MM.1S (cell line): ENCODE measurements around the gene GPA33.
"Not testable (repeated sequence)": the region's sequence is repeated elsewhere in the genome, so short reads cannot be mapped to it uniquely, and the experiment has no call there.

Experiments
- DNase-seq: peaks from one replicate; pipeline ENCODE4 v3.0.0-alpha.2; 2015
- H2AFZ ChIP-seq: fragments of 300-600 bp; sonication (generic); 2 replicates; pipeline ENCODE4 v1.6.0; 2016; ENCODE audit warnings: antibody characterized with exemption, low read length
- H3F3A ChIP-seq: fragments of 300-600 bp; sonication (generic); 2 replicates; pipeline ENCODE4 v1.6.1; 2016; ENCODE audit warnings: mild to moderate bottlenecking, antibody characterized with exemption, low read length, moderate library complexity, mixed read lengths; ENCODE audit not compliant: insufficient read depth
- H3K27ac ChIP-seq: fragments of 300-600 bp; sonication (generic); 2 replicates; pipeline ENCODE4 v1.5.1; 2016; ENCODE audit warnings: mild to moderate bottlenecking, low read length
- H3K27me3 ChIP-seq: fragments of 300-600 bp; sonication (generic); replicated peaks from 2 replicates; pipeline ENCODE4 v1.6.0; 2016; ENCODE audit warnings: low read length; ENCODE audit not compliant: insufficient read depth
- H3K36me3 ChIP-seq: fragments of 300-600 bp; sonication (generic); replicated peaks from 2 replicates; pipeline ENCODE4 v1.6.1; 2016; ENCODE audit warnings: mild to moderate bottlenecking, low read length, mixed read lengths; ENCODE audit not compliant: insufficient read depth
- H3K4me1 ChIP-seq: fragments of 300-600 bp; sonication (generic); 2 replicates; pipeline ENCODE4 v1.6.1; 2016; ENCODE audit warnings: low read length, mixed read lengths
- H3K4me2 ChIP-seq: fragments of 300-600 bp; sonication (generic); 2 replicates; pipeline ENCODE4 v1.6.0; 2016; ENCODE audit warnings: low read depth, low read length
- H3K4me3 ChIP-seq: fragments of 300-600 bp; sonication (generic); 2 replicates; pipeline ENCODE4 v1.5.1; 2016; ENCODE audit warnings: low read length, mixed read lengths
- H3K79me2 ChIP-seq: fragments of 300-600 bp; sonication (generic); 2 replicates; pipeline ENCODE4 v1.6.1; 2016; ENCODE audit warnings: mixed run types, low read length, mixed read lengths
- H3K9ac ChIP-seq: fragments of 300-600 bp; sonication (generic); 2 replicates; pipeline ENCODE4 v1.6.1; 2016; ENCODE audit warnings: low read length, mixed read lengths
- H3K9me2 ChIP-seq: fragments of 300-600 bp; sonication (generic); replicated peaks from 2 replicates; pipeline ENCODE4 v1.6.1; 2016; ENCODE audit warnings: mild to moderate bottlenecking, low read length, mixed read lengths; ENCODE audit not compliant: insufficient read depth
- H3K9me3 ChIP-seq: fragments of 300-600 bp; sonication (generic); replicated peaks from 2 replicates; pipeline ENCODE4 v1.6.1; 2016; ENCODE audit warnings: mild to moderate bottlenecking, low read length, mixed read lengths; ENCODE audit not compliant: insufficient read depth
- H4K20me1 ChIP-seq: fragments of 300-600 bp; sonication (generic); 2 replicates; pipeline ENCODE4 v1.6.1; 2016; ENCODE audit warnings: mild to moderate bottlenecking, low read length, moderate library complexity, mixed read lengths; ENCODE audit not compliant: insufficient read depth
- EZH2 ChIP-seq: fragments of 300-600 bp; sonication (generic); optimal IDR thresholded peaks from 2 replicates; pipeline ENCODE3; 2017; ENCODE audit warnings: low read depth, mild to moderate bottlenecking, antibody characterized with exemption, low read length, mixed read lengths
- EZH2phosphoT487 ChIP-seq: fragments of 300-600 bp; sonication (generic); IDR thresholded peaks from 2 replicates; pipeline ENCODE4 v1.6.1; 2018; ENCODE audit warnings: antibody characterized with exemption, low read length
- TF ChIP-seq, protein P1 (sequence below): fragments of 300-600 bp; sonication (generic); IDR thresholded peaks from 2 replicates; pipeline ENCODE4 v1.5.1; 2016; ENCODE audit warnings: antibody characterized with exemption, low read length, mixed read lengths

The GPA33 gene

DNA sequence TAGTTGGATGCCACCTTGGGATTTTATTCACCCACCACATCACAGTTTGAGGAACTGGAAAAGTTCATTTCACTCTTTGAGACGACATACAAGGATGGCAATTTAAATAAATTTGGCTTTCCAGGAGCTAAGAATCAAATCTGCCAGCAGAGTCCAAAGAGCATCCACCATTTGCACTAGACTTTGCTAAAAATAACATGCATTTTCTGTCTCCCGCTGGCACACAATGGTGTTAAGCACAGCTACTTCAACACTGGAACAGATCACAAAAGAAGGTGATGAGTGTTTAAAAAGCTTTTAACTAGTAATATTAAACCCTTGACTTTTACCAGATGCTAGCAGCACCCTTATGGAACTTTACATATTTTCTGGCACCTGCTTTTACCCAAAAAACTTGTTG lies 56.5 kb downstream of the GPA33 start:
- no peak for DNase-seq
- H3K4me1 ChIP-seq: no peaks in the 10 kb centered on the region
- H3K4me3 ChIP-seq: no peak overlapping the region
- H3K79me2 ChIP-seq: no peaks in the 10 kb centered on the region
- H3K4me2 ChIP-seq: no peak overlapping the region
- no peak overlapping the region for H3K9ac ChIP-seq
- TF ChIP-seq EZH2 (no peak), EZH2phosphoT487 (no peak)
- TF ChIP-seq, protein P1, sequence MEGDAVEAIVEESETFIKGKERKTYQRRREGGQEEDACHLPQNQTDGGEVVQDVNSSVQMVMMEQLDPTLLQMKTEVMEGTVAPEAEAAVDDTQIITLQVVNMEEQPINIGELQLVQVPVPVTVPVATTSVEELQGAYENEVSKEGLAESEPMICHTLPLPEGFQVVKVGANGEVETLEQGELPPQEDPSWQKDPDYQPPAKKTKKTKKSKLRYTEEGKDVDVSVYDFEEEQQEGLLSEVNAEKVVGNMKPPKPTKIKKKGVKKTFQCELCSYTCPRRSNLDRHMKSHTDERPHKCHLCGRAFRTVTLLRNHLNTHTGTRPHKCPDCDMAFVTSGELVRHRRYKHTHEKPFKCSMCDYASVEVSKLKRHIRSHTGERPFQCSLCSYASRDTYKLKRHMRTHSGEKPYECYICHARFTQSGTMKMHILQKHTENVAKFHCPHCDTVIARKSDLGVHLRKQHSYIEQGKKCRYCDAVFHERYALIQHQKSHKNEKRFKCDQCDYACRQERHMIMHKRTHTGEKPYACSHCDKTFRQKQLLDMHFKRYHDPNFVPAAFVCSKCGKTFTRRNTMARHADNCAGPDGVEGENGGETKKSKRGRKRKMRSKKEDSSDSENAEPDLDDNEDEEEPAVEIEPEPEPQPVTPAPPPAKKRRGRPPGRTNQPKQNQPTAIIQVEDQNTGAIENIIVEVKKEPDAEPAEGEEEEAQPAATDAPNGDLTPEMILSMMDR: no peak
- no peaks in the 10 kb centered on the region for H4K20me1 ChIP-seq
- H3K9me3 ChIP-seq: no peaks in the 10 kb centered on the region
- no peaks in the 10 kb centered on the region for H3K27me3 ChIP-seq
- no peaks in the 10 kb centered on the region for H3K36me3 ChIP-seq
- H3K27ac ChIP-seq: no peak overlapping the region
- H3K9me2 ChIP-seq: no peaks in the 10 kb centered on the region
- no peaks in the 10 kb centered on the region for H3F3A ChIP-seq
- H2AFZ ChIP-seq: no peak overlapping the region

DNA sequence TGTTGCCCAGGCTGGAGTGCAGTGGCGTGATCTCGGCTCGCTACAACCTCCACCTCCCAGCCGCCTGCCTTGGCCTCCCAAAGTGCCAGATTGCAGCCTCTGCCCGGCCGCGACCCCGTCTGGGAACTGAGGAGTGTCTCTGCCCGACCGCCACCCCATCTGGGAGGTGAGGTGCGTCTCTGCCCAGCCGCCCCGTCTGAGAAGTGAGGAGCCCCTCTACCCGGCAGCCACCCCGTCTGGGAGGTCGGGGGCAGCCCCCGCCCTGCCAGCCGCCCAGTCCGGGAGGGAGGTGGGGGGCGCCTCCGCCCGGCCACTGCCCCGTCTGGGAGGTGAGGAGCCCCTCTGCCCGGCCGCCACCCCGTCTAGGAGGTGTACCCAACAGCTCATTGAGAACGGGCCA lies 60.6 kb downstream of the GPA33 start:
- not testable (repeated sequence) for H3K36me3 ChIP-seq, H3K4me1 ChIP-seq, H3K4me3 ChIP-seq, H4K20me1 ChIP-seq, H3K4me2 ChIP-seq, H3K9me2 ChIP-seq, H3K9ac ChIP-seq, H3K9me3 ChIP-seq, H3K27me3 ChIP-seq, H3F3A ChIP-seq, H3K27ac ChIP-seq, DNase-seq, H3K79me2 ChIP-seq, H2AFZ ChIP-seq

- no peaks in the 10 kb centered on the region for H4K20me1 ChIP-seq
- H3K4me2 ChIP-seq: no peak overlapping the region
- TF ChIP-seq, protein P1: no peak
- no peak for TF ChIP-seq EZH2
- no peak for TF ChIP-seq EZH2phosphoT487
- H2AFZ ChIP-seq: no peak overlapping the region
- H3K9ac ChIP-seq: no peak overlapping the region
- H3K27ac ChIP-seq: no peak overlapping the region
- no peaks in the 10 kb centered on the region for H3K79me2 ChIP-seq
- no peak for DNase-seq
- 0 out of 2 replicates have a peak, but pooled peaks cover 3% of the 10 kb centered on the region for H3K4me1 ChIP-seq
- H3K36me3 ChIP-seq: no peaks in the 10 kb centered on the region
- no peaks in the 10 kb centered on the region for H3F3A ChIP-seq
- no peak overlapping the region for H3K4me3 ChIP-seq
- no peaks in the 10 kb centered on the region for H3K27me3 ChIP-seq
- no peaks in the 10 kb centered on the region for H3K9me2 ChIP-seq
- H3K9me3 ChIP-seq: no peaks in the 10 kb centered on the region
Observed at GRCh38 chr1:167022384-167022783, 67.8 kb downstream of the GPA33 start.

GRCh38 chr1:167016100-167016750 lies 74.0 kb downstream of the GPA33 start:
- Histone ChIP-seq H4K20me1 (no peaks in the 10 kb centered on the region), H3K27me3 (no peaks in the 10 kb centered on the region), H3K9me2 (no peaks in the 10 kb centered on the region), H3K4me1 (no peaks in the 10 kb centered on the region), H3K9ac (no peak overlapping the region), H3K4me2 (no peak overlapping the region), H3K79me2 (no peaks in the 10 kb centered on the region), H3F3A (no peaks in the 10 kb centered on the region), H3K4me3 (no peak overlapping the region), H3K27ac (no peak overlapping the region), H3K36me3 (no peaks in the 10 kb centered on the region), H2AFZ (no peak overlapping the region), H3K9me3 (no peaks in the 10 kb centered on the region)
- DNase-seq: no peak
- TF ChIP-seq, protein P1: no peak
